H1 (cell line): ENCODE measurements around the gene IFT81. TPM values are rescaled to one million over a fixed set of nuclear protein-coding genes. Genes with fewer than 3 reads are reported as not detected.

Experiments used
- polyA plus RNA-seq, 7 experiments: library from polyadenylated mRNA; depleted of rRNA in 3 of 7; stranded (reverse) in 5 of 7; unstranded in 2 of 7; fragments of >200 nt in 5 of 7; fragments of 200-250 nt in 2 of 7; gene quantifications; 1 replicate in 5 of 7; 2 replicates in 1 of 7; 4 replicates in 1 of 7; pipeline versions ENCODE4 v1.2.1 to v1.2.3, GENCODE V29; 2011 to 2013; ENCODE audit warnings: missing spikeins in 2 of 7, mixed read lengths in 2 of 7
- total RNA-seq: library from RNA; stranded (reverse); fragmentation: NEBNext Ultra II Directional; extraction: Animal tissue kit (Norgen Biotek cat#: 25700); gene quantifications from 2 replicates; pipeline ENCODE4 v1.2.1, GENCODE V29; 2021

IFT81 gene
- total and polyA plus RNA-seq, 2 of the 8 experiments (the other 6 are each of a cell fraction or from before 2014, with no cell fraction given), result 4.1 to 14.5 TPM

Other genes starting within 250 kb of the IFT81 start
- 24.4 and 26.1 TPM in 2 replicates for gene GLTP, start 243.8 kb upstream of the IFT81 start, total RNA-seq
- 9.8 and 10.0 TPM in 2 replicates for gene GLTP, start 243.8 kb upstream of the IFT81 start, polyA plus RNA-seq (2011; rRNA removed)
- gene TCHP, start 224.1 kb upstream of the IFT81 start, total RNA-seq, result 4.5 TPM in 2 replicates
- 2.8 and 4.8 TPM in 2 replicates for gene TCHP, start 224.1 kb upstream of the IFT81 start, polyA plus RNA-seq (2011; rRNA removed)
- 18.5 and 20.7 TPM in 2 replicates for gene GIT2, start 128.0 kb upstream of the IFT81 start, total RNA-seq
- 7.8 and 9.6 TPM in 2 replicates for gene GIT2, start 128.0 kb upstream of the IFT81 start, polyA plus RNA-seq (2011; rRNA removed)
- 16.8 and 17.1 TPM in 2 replicates for gene ANKRD13A, start 124.9 kb upstream of the IFT81 start, total RNA-seq
- 21.4 and 22.6 TPM in 2 replicates for gene ANKRD13A, start 124.9 kb upstream of the IFT81 start, polyA plus RNA-seq (2011; rRNA removed)
- gene C12orf76, start 75.8 kb upstream of the IFT81 start, total RNA-seq, result 11.4 and 14.4 TPM in 2 replicates
- gene C12orf76, start 75.8 kb upstream of the IFT81 start, polyA plus RNA-seq (2011; rRNA removed), result 15.9 and 18.6 TPM in 2 replicates
- 271 and 275 TPM in 2 replicates for gene ATP2A2, start 156.9 kb downstream of the IFT81 start, total RNA-seq
- 86.1 and 108 TPM in 2 replicates for gene ATP2A2, start 156.9 kb downstream of the IFT81 start, polyA plus RNA-seq (2011; rRNA removed)